GM21360 (cell line): ENCODE data around the gene PRSS21.

Experiments used
- ATAC-seq: cut with Tn5 transposase; IDR thresholded peaks from one replicate; pipeline ENCODE4 v1.9.1; 2021; ENCODE audit warnings: mild to moderate bottlenecking, moderate library complexity; ENCODE audit not compliant: unreplicated experiment

PRSS21 gene

GRCh38 chr16:2803545-2804195, 13.4 kb upstream of the PRSS21 start:
- ATAC-seq = no peak

GRCh38 chr16:2804728-2805127, 12.3 kb upstream of the PRSS21 start:
- no peak for ATAC-seq

GRCh38 chr16:2806286-2806685, 10.8 kb upstream of the PRSS21 start:
- no peak for ATAC-seq

- ATAC-seq = no peak
These were observed 8.9 kb upstream of the PRSS21 start for GRCh38 chr16:2808181-2808580.

GRCh38 chr16:2809149-2809760, 7.8 kb upstream of the PRSS21 start:
- ATAC-seq = no peak

GRCh38 chr16:2810651-2811050, 6.4 kb upstream of the PRSS21 start:
- ATAC-seq = no peak

GRCh38 chr16:2811703-2812471, 5.2 kb upstream of the PRSS21 start:
- no peak for ATAC-seq

- no peak for ATAC-seq
These were observed 3.2 kb upstream of the PRSS21 start for GRCh38 chr16:2813771-2814221.

- no peak for ATAC-seq
These were observed 2.3 kb upstream of the PRSS21 start for GRCh38 chr16:2814551-2815298.

GRCh38 chr16:2815299-2815771, 1.7 kb upstream of the PRSS21 start:
- no peak for ATAC-seq

- no peak for ATAC-seq
These were observed 569 bp downstream of the PRSS21 start for GRCh38 chr16:2817340-2818271.

GRCh38 chr16:2818272-2818876, 1.3 kb downstream of the PRSS21 start:
- no peak for ATAC-seq

- ATAC-seq = no peak
These were observed 2.3 kb downstream of the PRSS21 start for GRCh38 chr16:2819179-2819938.

- ATAC-seq = no peak
These were observed 3.1 kb downstream of the PRSS21 start for GRCh38 chr16:2819939-2820835.

- ATAC-seq = no peak
These were observed 3.9 kb downstream of the PRSS21 start for GRCh38 chr16:2820836-2821486.

GRCh38 chr16:2821487-2822157, 4.6 kb downstream of the PRSS21 start:
- no peak for ATAC-seq

GRCh38 chr16:2822158-2822495, 5.1 kb downstream of the PRSS21 start:
- ATAC-seq = no peak
